Pancreas (tissue), 10 donors: ENCODE measurements around the gene SYNJ2. TPM values are rescaled to one million over a fixed set of nuclear protein-coding genes. Genes with fewer than 3 reads are reported as not detected.

Experiments
- ATAC-seq, 4 donors: fragments of 200-7000 bp; cut with Tn5 transposase; one replicate each; pipeline versions ENCODE4 v1.8.0 to v1.9.1; 2020; ENCODE audit warnings: mild to moderate bottlenecking in 4 of 4, moderate library complexity in 4 of 4
- DNase-seq, 6 donors: peaks; one replicate each; pipeline ENCODE4 v3.0.0-alpha.2; 2020
- FAIRE-seq: peaks from 2 replicates; lab custom pipeline; 2012; peaks lifted over from hg19 to GRCh38; lab: Jason Lieb, UNC
- H3K27ac ChIP-seq, 4 donors: fragments of 200-600 bp; sonication (generic); 1 replicate in 3 of 4; 2 replicates in 1 of 4; pipeline versions ENCODE4 v1.5.0 to v1.8.0; 2020
- H3K27me3 ChIP-seq, 4 donors: fragments of 200-600 bp; one replicate each; pipeline ENCODE4 v1.8.0; 2021
- H3K36me3 ChIP-seq, 3 donors: fragments of 200-600 bp; sonication (generic) in 1 of 3; one replicate each; pipeline versions ENCODE4 v1.5.0 to v1.8.0; 2020 to 2021
- H3K4me1 ChIP-seq, 3 donors: fragments of 200-600 bp; one replicate each; pipeline ENCODE4 v1.8.0; 2021
- H3K4me3 ChIP-seq, 4 donors: fragments of 200-600 bp; sonication (generic) in 2 of 4; one replicate each; pipeline versions ENCODE4 v1.5.0 to v1.8.0; 2020 to 2021
- H3K9me3 ChIP-seq, 4 donors: fragments of 200-600 bp; one replicate each; pipeline ENCODE4 v1.8.0; 2021
- WGBS, 2 donors: extraction: QIAGEN DNeasy Blood & Tissue Kit; methylation state at CpG; one replicate each; pipeline ENCODE4 v1.1.7; 2013; 5-methylcytosine and 5-hydroxymethylcytosine counted together
- intact Hi-C, 3 donors: fragments of 100-400 bp; cut with DNase I; formaldehyde crosslinking; loops; one replicate each; pipeline versions ENCODE4 v1.11.1 to v1.14.2; 2022
- polyA plus RNA-seq, 2 donors: library from polyadenylated mRNA; stranded (reverse); fragments of 200-250 nt; gene quantifications; one replicate each; pipeline ENCODE4 v1.2.3, GENCODE V29; 2013
- total RNA-seq, 6 donors: library from RNA; stranded (reverse); fragmentation: NEBNext Ultra II Directional in 4 of 6; extraction: Animal tissue kit (Norgen Biotek cat#: 25700) in 4 of 6; gene quantifications; one replicate each; pipeline versions ENCODE4 v1.2.1 to v1.2.4, GENCODE V29; 2021 to 2023
- TF ChIP-seq, protein P1 (sequence below), 4 donors: fragments of 200-600 bp; sonication (generic) in 3 of 4; IDR thresholded peaks; one replicate each; pipeline versions ENCODE4 v1.5.0 to v1.8.0; 2021; ENCODE audit warnings: antibody characterized with exemption in 4 of 4
- donor health status: healthy with polysubstance abuse.
- donor health status: DM: no; HTN: no; CAD: no; lungs with moderate emphysema.
- donor health status: DM: no; HTN: no; CAD: no.
- donor health status: control.
- donor health status: control.
- donor health status: Bipolar disorder and iron deficiency.
- donor health status: DM: yes; HTN: yes; CAD: no.
- donor health status: DM: no; HTN: no; CAD: no.
- donor health status: DM: no; HTN: no; CAD: no.
- donor health status: DM: yes; HTN: yes; CAD: no.

The SYNJ2 gene
- total and polyA plus RNA-seq, 8 donors: 7.9 to 17.1 (median 9.9) TPM

DNA sequence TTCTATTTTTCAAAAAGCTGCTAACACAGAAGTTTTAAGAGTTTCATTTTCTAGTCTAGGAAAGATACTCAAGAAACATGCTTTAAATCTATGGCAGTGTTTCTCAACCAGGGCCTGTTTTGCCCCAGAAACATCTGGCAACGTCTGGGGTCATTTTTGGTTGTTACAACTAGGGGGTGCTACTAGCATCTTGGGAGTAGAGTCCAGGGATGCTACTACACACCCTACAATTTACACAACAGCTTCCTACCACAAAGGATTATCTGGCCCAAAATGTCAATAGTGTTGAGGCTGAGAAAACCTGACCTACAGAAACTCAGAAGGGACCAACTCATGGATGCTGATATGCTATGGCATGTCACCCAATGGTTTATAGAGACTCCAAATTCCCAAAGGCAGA, 162.0 kb downstream of the SYNJ2 start:
- Histone ChIP-seq H3K9me3 (no peaks in the 10 kb centered on the region), H3K4me1 (no peaks in the 10 kb centered on the region), H3K27me3 (no peaks in the 10 kb centered on the region), H3K36me3 (no peaks in the 10 kb centered on the region), H3K27ac (no peak overlapping the region), H3K4me3 (no peak overlapping the region)
- FAIRE-seq: no peak
- peak in 3 of 4 donors; percentile 32 to 71 (median 56) for ATAC-seq
- 21 to 24% methylated on average over 1 of the region's 1 CpG for WGBS, 2 donors
- no peak for DNase-seq
- TF ChIP-seq, protein P1, sequence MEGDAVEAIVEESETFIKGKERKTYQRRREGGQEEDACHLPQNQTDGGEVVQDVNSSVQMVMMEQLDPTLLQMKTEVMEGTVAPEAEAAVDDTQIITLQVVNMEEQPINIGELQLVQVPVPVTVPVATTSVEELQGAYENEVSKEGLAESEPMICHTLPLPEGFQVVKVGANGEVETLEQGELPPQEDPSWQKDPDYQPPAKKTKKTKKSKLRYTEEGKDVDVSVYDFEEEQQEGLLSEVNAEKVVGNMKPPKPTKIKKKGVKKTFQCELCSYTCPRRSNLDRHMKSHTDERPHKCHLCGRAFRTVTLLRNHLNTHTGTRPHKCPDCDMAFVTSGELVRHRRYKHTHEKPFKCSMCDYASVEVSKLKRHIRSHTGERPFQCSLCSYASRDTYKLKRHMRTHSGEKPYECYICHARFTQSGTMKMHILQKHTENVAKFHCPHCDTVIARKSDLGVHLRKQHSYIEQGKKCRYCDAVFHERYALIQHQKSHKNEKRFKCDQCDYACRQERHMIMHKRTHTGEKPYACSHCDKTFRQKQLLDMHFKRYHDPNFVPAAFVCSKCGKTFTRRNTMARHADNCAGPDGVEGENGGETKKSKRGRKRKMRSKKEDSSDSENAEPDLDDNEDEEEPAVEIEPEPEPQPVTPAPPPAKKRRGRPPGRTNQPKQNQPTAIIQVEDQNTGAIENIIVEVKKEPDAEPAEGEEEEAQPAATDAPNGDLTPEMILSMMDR (IDR thresholded peaks at IDR 0.05): peak in 1 of 4 donors; percentile 7
- intact Hi-C loops: no loop called here

Other genes with a start within 250 kb of the SYNJ2 start
- gene SNX9, start 158.6 kb upstream of the SYNJ2 start, total RNA-seq: 10 to 100 TPM; 14.6 to 27.4 (median 16.3) TPM
- gene SNX9, start 158.6 kb upstream of the SYNJ2 start, polyA plus RNA-seq: 10 to 100 TPM; 14.2 to 16.3 TPM
- 10 to 100 TPM in 1 of 6 donors, 1 to 10 TPM in 5; 7.0 to 14.3 (median 8.1) TPM for gene SERAC1, start 186.4 kb downstream of the SYNJ2 start, total RNA-seq
- 10 to 100 TPM in 1 of 2 donors, 1 to 10 TPM in 1; 6.3 to 13.1 TPM for gene SERAC1, start 186.4 kb downstream of the SYNJ2 start, polyA plus RNA-seq
- 10 to 100 TPM in 1 of 6 donors, 1 to 10 TPM in 5; 7.0 to 12.5 (median 8.7) TPM for gene GTF2H5, start 186.5 kb downstream of the SYNJ2 start, total RNA-seq
- 10 to 100 TPM in 1 of 2 donors, 1 to 10 TPM in 1; 3.8 to 11.9 TPM for gene GTF2H5, start 186.5 kb downstream of the SYNJ2 start, polyA plus RNA-seq